NCI-H146 treated with DMSO at 0.1 percent for 48 hours (cell line): ENCODE results near the gene ZFP3.
A peak's percentile ranks its signal among the peaks of the same experiment; 100 is the strongest.
"Not testable (repeated sequence)": the region's sequence is repeated elsewhere in the genome, so short reads cannot be mapped to it uniquely, and the experiment has no call there.

ENCODE experiments used
- DNase-seq: peaks from one replicate; lab custom pipeline; 2025; ENCODE audit not compliant: unreplicated experiment; lab: John Stamatoyannopoulos, UW

Gene ZFP3

GRCh38 chr17:5078106-5079028 is at the start of gene ZFP3:
ZFP3 (plus strand) TSS chr17:5078467; CDS start chr17:5091505, 13,038 bp downstream.
- peak; percentile 89 for DNase-seq

- not testable (repeated sequence) for DNase-seq
Observed at GRCh38 chr17:5030168-5030567, 48.1 kb upstream of the ZFP3 start.

GRCh38 chr17:5031365-5032082 is 46.7 kb upstream of the ZFP3 start:
- peak; percentile 66 for DNase-seq

GRCh38 chr17:5032865-5033264 is 45.4 kb upstream of the ZFP3 start:
- DNase-seq = no peak

- no peak for DNase-seq
Observed at GRCh38 chr17:5033352-5034015, 44.8 kb upstream of the ZFP3 start.

- DNase-seq = no peak
Observed at GRCh38 chr17:5034063-5034462, 44.2 kb upstream of the ZFP3 start.

GRCh38 chr17:5034651-5035050 is 43.6 kb upstream of the ZFP3 start:
- DNase-seq = no peak

- no peak for DNase-seq
Observed at GRCh38 chr17:5035315-5035714, 43.0 kb upstream of the ZFP3 start, which contains the start of gene SLC52A1. SLC52A1 (minus strand) TSS chr17:5035426; CDS start chr17:5034606, 820 bp downstream.

- DNase-seq = no peak
Observed at GRCh38 chr17:5042157-5043022, 35.9 kb upstream of the ZFP3 start.

- DNase-seq = no peak
Observed at GRCh38 chr17:5043524-5043923, 34.7 kb upstream of the ZFP3 start.

- no peak for DNase-seq
Observed at GRCh38 chr17:5044630-5045029, 33.6 kb upstream of the ZFP3 start.

GRCh38 chr17:5045496-5045895 is 32.8 kb upstream of the ZFP3 start:
- DNase-seq = no peak

GRCh38 chr17:5047446-5047845 is 30.8 kb upstream of the ZFP3 start:
- no peak for DNase-seq

GRCh38 chr17:5049314-5049841 is 28.9 kb upstream of the ZFP3 start:
- DNase-seq = no peak

GRCh38 chr17:5050278-5050677 is 28.0 kb upstream of the ZFP3 start:
- DNase-seq = no peak

- DNase-seq = no peak
Observed at GRCh38 chr17:5055543-5055942, 22.7 kb upstream of the ZFP3 start.

GRCh38 chr17:5065227-5065744 is 13.0 kb upstream of the ZFP3 start:
- DNase-seq = no peak

GRCh38 chr17:5068236-5068635 is 10.0 kb upstream of the ZFP3 start:
- DNase-seq = no peak

- DNase-seq = no peak
Observed at GRCh38 chr17:5069724-5070123, 8.5 kb upstream of the ZFP3 start.

- not testable (repeated sequence) for DNase-seq
Observed at GRCh38 chr17:5075472-5075871, 2.8 kb upstream of the ZFP3 start.
